K562 treated with DMSO at 1 percent for 12 hours (cell line): Measurements from ENCODE around the gene PHTF1. TPM values are rescaled to one million over a fixed set of nuclear protein-coding genes. Genes with fewer than 3 reads are reported as not detected.

Experiments
- total RNA-seq: library from RNA; unstranded; fragments of 300-600 nt; gene quantifications from 2 replicates; pipeline ENCODE4 v1.2.3, GENCODE V29; 2022; ENCODE audit not compliant: insufficient read depth

Gene PHTF1
- 30.3 and 55.9 TPM in 2 replicates for total RNA-seq

GRCh38 chr1:113759333-113760101 is at the start of gene PHTF1:
TSS of gene PHTF1 (minus strand) at chr1:113759486. CDS start at chr1:113758703, 783 bp downstream.

Other genes starting within 250 kb of the PHTF1 start
- 5.1 and 15.6 TPM in 2 replicates for gene RSBN1, start 53.0 kb upstream of the PHTF1 start, total RNA-seq
- gene PTPN22, start 112.2 kb upstream of the PHTF1 start, total RNA-seq = 1.7 TPM in 1 of 2 replicates, not detected in the other
- 0.49 TPM in 1 of 2 replicates, not detected in the other for gene BCL2L15, start 128.1 kb upstream of the PHTF1 start, total RNA-seq
- 15.8 and 26.0 TPM in 2 replicates for gene AP4B1, start 145.3 kb upstream of the PHTF1 start, total RNA-seq
- gene DCLRE1B, start 145.8 kb upstream of the PHTF1 start, total RNA-seq = 11.5 and 23.7 TPM in 2 replicates
- gene HIPK1, start 169.8 kb upstream of the PHTF1 start, total RNA-seq = 9.5 and 45.8 TPM in 2 replicates
- not detected in 2 replicates for gene OLFML3, start 220.0 kb upstream of the PHTF1 start, total RNA-seq